H9 (cell line): ENCODE measurements around the gene MAP6. TPM values are rescaled to one million over a fixed set of nuclear protein-coding genes. Genes with fewer than 3 reads are reported as not detected.

Experiments
- DNase-seq: peaks from one replicate; pipeline ENCODE4 v3.0.0-alpha.2; 2017
- H2AFZ ChIP-seq: one replicate; pipeline ENCODE4 v1.6.1; 2013; ENCODE audit warnings: mild to moderate bottlenecking, low read length, control low read depth, moderate library complexity
- H2AK5ac ChIP-seq: 2 replicates; pipeline ENCODE4 v1.6.1; 2013; ENCODE audit warnings: low read length, control low read depth, mixed read lengths; ENCODE audit not compliant: insufficient read length
- H2BK120ac ChIP-seq: one replicate; pipeline ENCODE4 v1.6.1; 2013; ENCODE audit warnings: low read depth, mild to moderate bottlenecking, low read length, control low read depth, inconsistent platforms; ENCODE audit not compliant: poor library complexity, severe bottlenecking
- H2BK12ac ChIP-seq: 2 replicates; pipeline ENCODE4 v1.6.1; 2013; ENCODE audit warnings: low read length, control low read depth, mixed read lengths, low read depth; ENCODE audit not compliant: insufficient read length
- H2BK15ac ChIP-seq: 2 replicates; pipeline ENCODE4 v1.6.1; 2013; ENCODE audit warnings: low read depth, low read length, control low read depth
- H2BK20ac ChIP-seq: one replicate; pipeline ENCODE4 v1.6.1; 2013; ENCODE audit warnings: low read depth, mild to moderate bottlenecking, low read length, control low read depth, inconsistent platforms; ENCODE audit not compliant: poor library complexity, severe bottlenecking
- H2BK5ac ChIP-seq: 2 replicates; pipeline ENCODE4 v1.6.1; 2013; ENCODE audit warnings: low read length, control low read depth, mixed read lengths; ENCODE audit not compliant: insufficient read length
- H3K14ac ChIP-seq: 2 replicates; pipeline ENCODE4 v1.6.1; 2013; ENCODE audit warnings: low read length, control low read depth; ENCODE audit not compliant: insufficient read depth
- H3K18ac ChIP-seq: 2 replicates; pipeline ENCODE4 v1.6.1; 2013; ENCODE audit warnings: low read depth, mild to moderate bottlenecking, mixed read lengths, low read length, control low read depth; ENCODE audit not compliant: insufficient read length
- H3K23ac ChIP-seq: 2 replicates; pipeline ENCODE4 v1.6.1; 2013; ENCODE audit warnings: low read length, control low read depth, mixed read lengths, low read depth; ENCODE audit not compliant: insufficient read length
- H3K23me2 ChIP-seq: 2 replicates; pipeline ENCODE4 v1.6.1; 2013; ENCODE audit warnings: low read depth, mild to moderate bottlenecking, mixed read lengths, low read length, control low read depth; ENCODE audit not compliant: insufficient read length, poor library complexity, severe bottlenecking
- H3K27ac ChIP-seq: 2 replicates; pipeline ENCODE4 v1.5.1; 2013; ENCODE audit warnings: low read length, control low read depth, mixed read lengths, low read depth; ENCODE audit not compliant: insufficient read length
- H3K27me3 ChIP-seq: 2 replicates; pipeline ENCODE4 v1.6.1; 2013; ENCODE audit warnings: low read length, control low read depth, inconsistent platforms; ENCODE audit not compliant: insufficient read depth
- H3K4ac ChIP-seq: 2 replicates; pipeline ENCODE4 v1.6.1; 2013; ENCODE audit warnings: low read depth, mild to moderate bottlenecking, control low read depth, inconsistent platforms, low read length, moderate library complexity
- H3K4me1 ChIP-seq: 2 replicates; pipeline ENCODE4 v1.6.1; 2013; ENCODE audit warnings: low read length, control low read depth, inconsistent platforms; ENCODE audit not compliant: insufficient read depth
- H3K4me2 ChIP-seq: 2 replicates; pipeline ENCODE4 v1.6.1; 2013; ENCODE audit warnings: low read length, control low read depth, mixed read lengths; ENCODE audit not compliant: insufficient read length, insufficient read depth
- H3K56ac ChIP-seq: 2 replicates; pipeline ENCODE4 v1.6.1; 2013; ENCODE audit warnings: low read depth, mild to moderate bottlenecking, mixed read lengths, low read length, control low read depth; ENCODE audit not compliant: insufficient read length
- H3K79me1 ChIP-seq: 2 replicates; pipeline ENCODE4 v1.6.1; 2013; ENCODE audit warnings: low read depth, mild to moderate bottlenecking, moderate library complexity, low read length, control low read depth, inconsistent platforms; ENCODE audit not compliant: insufficient read depth, poor library complexity, severe bottlenecking
- H3K79me2 ChIP-seq: 2 replicates; pipeline ENCODE4 v1.6.1; 2013; ENCODE audit warnings: low read length, control low read depth, inconsistent platforms; ENCODE audit not compliant: insufficient read depth
- H3K9ac ChIP-seq: 2 replicates; pipeline ENCODE4 v1.6.1; 2013; ENCODE audit warnings: low read length, control low read depth, mixed read lengths; ENCODE audit not compliant: insufficient read length; ENCODE audit errors: extremely low read depth
- H3K9me3 ChIP-seq: one replicate; pipeline ENCODE4 v1.6.1; 2013; ENCODE audit warnings: low read depth, low read length, inconsistent platforms; ENCODE audit not compliant: control insufficient read depth
- H3T11ph ChIP-seq: one replicate; pipeline ENCODE4 v1.6.1; 2013; ENCODE audit warnings: mild to moderate bottlenecking, low read length, control low read depth, inconsistent platforms
- H4K20me1 ChIP-seq: one replicate; pipeline ENCODE4 v1.6.1; 2013; ENCODE audit not compliant: control insufficient read depth, insufficient read length, insufficient read depth
- H4K5ac ChIP-seq: 2 replicates; pipeline ENCODE4 v1.6.1; 2013; ENCODE audit warnings: low read depth, mild to moderate bottlenecking, mixed read lengths, low read length, control low read depth; ENCODE audit not compliant: insufficient read length
- H4K8ac ChIP-seq: replicated peaks from 2 replicates; pipeline ENCODE4 v1.6.1; 2013; ENCODE audit warnings: low read length, control low read depth, mixed read lengths, low read depth; ENCODE audit not compliant: insufficient read length
- H4K91ac ChIP-seq: 2 replicates; pipeline ENCODE4 v1.6.1; 2013; ENCODE audit warnings: low read depth, mild to moderate bottlenecking, moderate library complexity, mixed read lengths, low read length, control low read depth; ENCODE audit not compliant: insufficient read length
- H3K27ac Mint-ChIP-seq, 3 experiments: 2 replicates in 2 of 3; 3 replicates in 1 of 3; pipeline ENCODE4 v1.8.0; 2020 to 2021; ENCODE audit warnings: mixed read lengths in 3 of 3, mild to moderate bottlenecking in 1 of 3, moderate library complexity in 1 of 3
- H3K27me3 Mint-ChIP-seq: 2 replicates; pipeline ENCODE4 v1.8.0; 2021; ENCODE audit warnings: low read depth, mild to moderate bottlenecking, moderate library complexity, mixed read lengths
- H3K36me3 Mint-ChIP-seq, 3 experiments: 2 replicates in 2 of 3; 3 replicates in 1 of 3; pipeline ENCODE4 v1.8.0; 2020 to 2021; ENCODE audit warnings: low read depth in 3 of 3, mixed read lengths in 3 of 3; ENCODE audit not compliant: insufficient read depth in 1 of 3
- H3K4me1 Mint-ChIP-seq, 2 experiments: 2 replicates each; pipeline ENCODE4 v1.8.0; 2020; ENCODE audit warnings: mixed read lengths in 2 of 2
- H3K4me3 Mint-ChIP-seq, 2 experiments: 2 replicates in 1 of 2; 3 replicates in 1 of 2; pipeline ENCODE4 v1.8.0; 2020 to 2021; ENCODE audit warnings: mild to moderate bottlenecking in 2 of 2, mixed read lengths in 2 of 2, moderate library complexity in 1 of 2
- H3K9me3 Mint-ChIP-seq, 2 experiments: 2 replicates in 1 of 2; 3 replicates in 1 of 2; pipeline ENCODE4 v1.8.0; 2020; ENCODE audit warnings: mild to moderate bottlenecking in 2 of 2, mixed read lengths in 2 of 2, moderate library complexity in 1 of 2
- CTCF ChIP-seq: fragments of 200-600 bp; sonication (generic); conservative IDR thresholded peaks from 3 replicates; pipeline ENCODE4 v1.8.0; 2021; ENCODE audit warnings: antibody characterized with exemption, mild to moderate bottlenecking
- WGBS: extraction: QIAGEN DNeasy Blood & Tissue Kit; methylation state at CpG from one replicate; pipeline ENCODE4 v1.1.7; 2013; ENCODE audit warnings: missing lambda C conversion rate, low lambda C conversion rate, mixed read lengths; ENCODE audit not compliant: insufficient read length; ENCODE audit errors: extremely low coverage; 5-methylcytosine and 5-hydroxymethylcytosine counted together
- total RNA-seq: library from RNA; stranded (reverse); gene quantifications from 2 replicates; pipeline ENCODE4 v1.2.1, GENCODE V29; 2021

The MAP6 gene
- total RNA-seq, 1 experiment from 2014 or later = 0.77 TPM

GRCh38 chr11:75664389-75664788, 4.4 kb downstream of the MAP6 start:
- Histone ChIP-seq H4K91ac (no peak overlapping the region), H2BK15ac (no peak overlapping the region), H2BK20ac (no peak overlapping the region), H3K4ac (no peak overlapping the region), H3K23me2 (peaks cover 11% of the 10 kb centered on the region), H3K23ac (no peak overlapping the region), H2BK5ac (no peak overlapping the region), H4K8ac (no peak overlapping the region), H3K14ac (no peak overlapping the region), H2BK120ac (no peak overlapping the region), H2BK12ac (no peak overlapping the region), H3K4me2 (no peak overlapping the region), H3K18ac (no peak overlapping the region), H4K5ac (no peak overlapping the region), H3K27me3 (peaks cover 34% of the 10 kb centered on the region), H4K20me1 (no peaks in the 10 kb centered on the region), H2AFZ (no peak overlapping the region), H3K9ac (no peak overlapping the region), H3K79me1 (no peaks in the 10 kb centered on the region), H2AK5ac (no peak overlapping the region), H3K4me1 (peaks cover 7% of the 10 kb centered on the region; the same call in 1 of the 2 replicates), H3K79me2 (no peaks in the 10 kb centered on the region), H3T11ph (no peak overlapping the region), H3K9me3 (no peaks in the 10 kb centered on the region), H3K27ac (no peak overlapping the region), H3K56ac (no peak overlapping the region)
- Mint-ChIP-seq H3K27me3 (peaks cover 49% of the 10 kb centered on the region), H3K9me3 (no peaks in the 10 kb centered on the region; a peak in 2 of 5 replicates), H3K4me1 (peaks cover 42 to 55% of the 10 kb centered on the region in 2 experiments), H3K4me3 (no peak overlapping the region; a peak in 1 of 5 replicates), H3K36me3 (no peaks in the 10 kb centered on the region; a peak in 2 of 7 replicates), H3K27ac (no peak overlapping the region)
- DNase-seq = no peak
- no CpG with 5 or more reads among the region's 1 CpG for WGBS
- no peak for TF ChIP-seq CTCF
